Measurements from ENCODE around the gene KCNMB1. TPM values are rescaled to one million over a fixed set of nuclear protein-coding genes. Genes with fewer than 3 reads are reported as not detected.

Gene KCNMB1
- total RNA-seq (2014; rRNA removed), result not detected in 2 replicates
- Bru-seq, nascent RNA, result not detected
- BruChase-seq, experiment 1, labeled RNA remaining after a 6-hour chase, result not detected
- BruChase-seq, experiment 2, labeled RNA remaining after a 2-hour chase, result not detected
- long read RNA-seq, result 0 reads

- no peak within 1 kb of the TSS for H2AFZ ChIP-seq (ENCODE audit: low read length)
- ChIA-PET POLR2A (ENCODE audit: unreplicated experiment) (no interaction called here), CTCF (no interaction called here)
- no peaks in the 10 kb centered on the region for H3K9me3 ChIP-seq (ENCODE audit: low read length)
- H3K36me3 ChIP-seq (ENCODE audit: low read depth, low read length), result no peaks in the 10 kb centered on the region
- H4K20me1 ChIP-seq (ENCODE audit: low read length), result no peaks in the 10 kb centered on the region
- H3K9ac ChIP-seq (ENCODE audit: low read length), result no peak within 1 kb of the TSS
- H3K9me2 ChIP-seq (replicated peaks; ENCODE audit: low read length), result no peaks in the 10 kb centered on the region
- H3K4me3 ChIP-seq (ENCODE audit: low read length), result no peak within 1 kb of the TSS
- BruUV-seq (replicated peaks), result no TSS peak
- H3K4me1 ChIP-seq (ENCODE audit: insufficient read depth, low read length), result no peaks in the 10 kb centered on the region
- H3K79me2 ChIP-seq (ENCODE audit: low read length), result no peaks in the 10 kb centered on the region
- TF ChIP-seq EZH2 (IDR thresholded peaks at IDR 0.05; ENCODE audit: low read length, unreplicated experiment) (no peak), CTCF (conservative IDR thresholded peaks at IDR 0.05; ENCODE audit: low read depth, low read length) (no peak), EZH2phosphoT487 (IDR thresholded peaks at IDR 0.05; ENCODE audit: borderline replicate concordance, low read length) (no peak)
- intact Hi-C loops (cut with micrococcal nuclease), result no loop called here
- no peaks in the 10 kb centered on the region for H3F3A ChIP-seq (ENCODE audit: low read length, unreplicated experiment)
- peaks cover 51% of the 10 kb centered on the region for H3K27me3 ChIP-seq (ENCODE audit: low read length)
- DNase-seq (no peak), ATAC-seq (no peak)
- no peak within 1 kb of the TSS for H3K4me2 ChIP-seq (ENCODE audit: low read length)
- H3K27ac ChIP-seq (ENCODE audit: low read length), result no peak within 1 kb of the TSS
These were observed at the start of gene KCNMB1 for GRCh38 chr5:170388818-170389549. KCNMB1 (minus strand) TSS chr5:170389367; CDS start chr5:170385447, 3,920 bp downstream.

- TF ChIP-seq EZH2phosphoT487 (IDR thresholded peaks at IDR 0.05; ENCODE audit: borderline replicate concordance, low read length), result no peak
- no peak for TF ChIP-seq CTCF (conservative IDR thresholded peaks at IDR 0.05; ENCODE audit: low read depth, low read length)
- no peak for TF ChIP-seq EZH2 (IDR thresholded peaks at IDR 0.05; ENCODE audit: low read length, unreplicated experiment)
- Histone ChIP-seq H3K79me2 (ENCODE audit: low read length) (no peaks in the 10 kb centered on the region), H3K4me2 (ENCODE audit: low read length) (no peak overlapping the region), H3K27me3 (ENCODE audit: low read length) (no peaks in the 10 kb centered on the region), H3K4me3 (ENCODE audit: low read length) (no peak overlapping the region), H3K9ac (ENCODE audit: low read length) (no peak overlapping the region), H3F3A (ENCODE audit: low read length, unreplicated experiment) (no peaks in the 10 kb centered on the region), H3K9me3 (ENCODE audit: low read length) (no peaks in the 10 kb centered on the region), H3K4me1 (ENCODE audit: insufficient read depth, low read length) (no peaks in the 10 kb centered on the region), H2AFZ (ENCODE audit: low read length) (no peak overlapping the region), H3K36me3 (ENCODE audit: low read depth, low read length) (no peaks in the 10 kb centered on the region), H4K20me1 (ENCODE audit: low read length) (no peaks in the 10 kb centered on the region), H3K27ac (ENCODE audit: low read length) (no peak overlapping the region), H3K9me2 (replicated peaks; ENCODE audit: low read length) (no peaks in the 10 kb centered on the region)
- BruUV-seq (replicated peaks), result no TSS peak
- no peak for ATAC-seq
- POLR2A ChIA-PET (ENCODE audit: unreplicated experiment), result no interaction called here
- no peak for DNase-seq
- CTCF ChIA-PET, result no interaction called here
- intact Hi-C loops (cut with micrococcal nuclease), result no loop called here
These were observed 49.4 kb upstream of the KCNMB1 start for GRCh38 chr5:170438581-170438980.

Measured in PC-3 (cell line).